Left ventricle myocardium inferior (tissue), 1 donor: ENCODE data around the gene MBNL2. TPM values are rescaled to one million over a fixed set of nuclear protein-coding genes. Genes with fewer than 3 reads are reported as not detected.

Experiments
- DNase-seq: peaks from one replicate; pipeline ENCODE4 v3.0.0-alpha.2; 2020
- H3K27ac ChIP-seq: fragments of 200-600 bp; replicated peaks from 2 replicates; pipeline ENCODE4 v1.8.0; 2021
- H3K27me3 ChIP-seq: fragments of 200-600 bp; 2 replicates; pipeline ENCODE4 v1.8.0; 2021; ENCODE audit warnings: low read depth
- H3K36me3 ChIP-seq: fragments of 200-600 bp; 2 replicates; pipeline ENCODE4 v1.8.0; 2021
- H3K4me1 ChIP-seq: fragments of 200-600 bp; 2 replicates; pipeline ENCODE4 v1.8.0; 2021
- H3K4me3 ChIP-seq: fragments of 200-600 bp; 2 replicates; pipeline ENCODE4 v1.8.0; 2021; ENCODE audit warnings: mild to moderate bottlenecking, moderate library complexity
- H3K9me3 ChIP-seq: fragments of 200-600 bp; replicated peaks from 2 replicates; pipeline ENCODE4 v1.8.0; 2021
- intact Hi-C: fragments of 100-400 bp; cut with micrococcal nuclease; formaldehyde crosslinking; loops from one replicate; pipeline ENCODE4 v1.11.0; 2022
- total RNA-seq: library from RNA; stranded (reverse); fragmentation: NEBNext Ultra II Directional; extraction: Animal tissue kit (Norgen Biotek cat#: 25700); gene quantifications from one replicate; pipeline ENCODE4 v1.2.1, GENCODE V29; 2021
- TF ChIP-seq, protein P1 (sequence below): fragments of 200-600 bp; IDR thresholded peaks from 2 replicates; pipeline ENCODE4 v1.8.0; 2021; ENCODE audit warnings: antibody characterized with exemption, mild to moderate bottlenecking, borderline replicate concordance
- donor health status: DM: no; HTN: yes; CAD: no; lungs with severe emphysema.

MBNL2 gene
- total RNA-seq, 1 donor from 2014 or later: 76.5 TPM

DNA sequence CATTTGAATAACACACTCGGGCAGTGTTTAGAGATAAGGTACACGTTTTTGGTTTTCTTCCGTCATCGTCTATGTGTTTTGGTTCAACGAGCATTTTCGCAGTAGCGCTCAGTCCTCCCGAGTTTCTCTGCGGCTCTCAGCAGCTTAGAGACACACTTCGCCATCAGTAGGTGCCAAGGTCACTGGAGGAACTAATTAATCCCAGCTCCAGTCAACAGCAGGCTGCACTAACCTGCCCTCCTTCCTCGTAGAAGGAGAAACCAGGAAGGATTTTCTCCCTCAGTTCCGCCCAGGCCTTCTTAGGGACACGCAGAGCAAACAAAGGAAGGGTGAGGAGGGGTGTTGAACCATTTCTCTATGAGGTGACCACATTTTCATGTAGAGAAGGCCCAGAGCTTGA, 12.6 kb downstream of the MBNL2 start:
- TF ChIP-seq, protein P1, sequence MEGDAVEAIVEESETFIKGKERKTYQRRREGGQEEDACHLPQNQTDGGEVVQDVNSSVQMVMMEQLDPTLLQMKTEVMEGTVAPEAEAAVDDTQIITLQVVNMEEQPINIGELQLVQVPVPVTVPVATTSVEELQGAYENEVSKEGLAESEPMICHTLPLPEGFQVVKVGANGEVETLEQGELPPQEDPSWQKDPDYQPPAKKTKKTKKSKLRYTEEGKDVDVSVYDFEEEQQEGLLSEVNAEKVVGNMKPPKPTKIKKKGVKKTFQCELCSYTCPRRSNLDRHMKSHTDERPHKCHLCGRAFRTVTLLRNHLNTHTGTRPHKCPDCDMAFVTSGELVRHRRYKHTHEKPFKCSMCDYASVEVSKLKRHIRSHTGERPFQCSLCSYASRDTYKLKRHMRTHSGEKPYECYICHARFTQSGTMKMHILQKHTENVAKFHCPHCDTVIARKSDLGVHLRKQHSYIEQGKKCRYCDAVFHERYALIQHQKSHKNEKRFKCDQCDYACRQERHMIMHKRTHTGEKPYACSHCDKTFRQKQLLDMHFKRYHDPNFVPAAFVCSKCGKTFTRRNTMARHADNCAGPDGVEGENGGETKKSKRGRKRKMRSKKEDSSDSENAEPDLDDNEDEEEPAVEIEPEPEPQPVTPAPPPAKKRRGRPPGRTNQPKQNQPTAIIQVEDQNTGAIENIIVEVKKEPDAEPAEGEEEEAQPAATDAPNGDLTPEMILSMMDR: no peak
- Histone ChIP-seq H3K9me3 (no peaks in the 10 kb centered on the region), H3K36me3 (no peaks in the 10 kb centered on the region), H3K27me3 (no peaks in the 10 kb centered on the region), H3K4me3 (no peak overlapping the region), H3K4me1 (peaks cover 100% of the 10 kb centered on the region), H3K27ac (peak overlapping the region; percentile 85)
- intact Hi-C loops: no loop called here
- DNase-seq: no peak

DNA sequence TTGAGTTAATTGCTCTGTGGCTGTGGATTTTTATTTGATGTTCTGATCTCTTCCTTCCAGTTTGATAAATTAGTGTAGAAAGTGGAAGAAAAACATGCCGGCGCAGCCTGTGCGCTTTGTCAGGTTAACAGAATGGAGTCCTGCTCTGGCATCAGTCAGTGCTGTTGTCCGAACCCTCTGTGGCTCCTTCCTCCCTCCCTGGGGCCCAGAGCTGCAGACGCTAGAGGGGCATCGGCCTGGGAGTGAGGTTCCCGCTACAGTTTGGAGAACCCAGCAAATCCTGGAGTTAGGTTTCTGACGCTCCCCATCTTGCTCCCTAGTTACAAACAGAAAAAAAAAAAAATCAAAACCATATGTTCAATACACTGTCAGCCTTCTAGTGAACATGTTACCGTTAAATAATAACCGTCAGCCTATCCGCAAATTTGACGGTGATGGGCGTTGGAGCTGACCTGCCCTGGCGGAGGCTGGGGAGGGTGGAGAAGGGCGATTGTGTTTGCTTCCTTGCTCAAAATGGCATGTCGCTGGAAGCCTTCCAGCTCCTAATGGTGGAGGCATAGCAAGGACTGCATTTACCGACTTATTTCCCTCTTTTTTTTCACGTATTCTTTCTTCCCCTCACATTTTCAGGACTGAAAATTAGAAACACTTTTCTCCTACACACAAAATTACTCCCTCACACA, 13.6 kb downstream of the MBNL2 start:
- no peaks in the 10 kb centered on the region for H3K36me3 ChIP-seq
- H3K27ac ChIP-seq: peak overlapping the region; percentile 85
- DNase-seq: no peak
- peaks cover 100% of the 10 kb centered on the region for H3K4me1 ChIP-seq
- H3K9me3 ChIP-seq: no peaks in the 10 kb centered on the region
- TF ChIP-seq, protein P1: no peak
- H3K4me3 ChIP-seq: peak overlapping the region; percentile 47
- intact Hi-C loops: no loop called here
- no peaks in the 10 kb centered on the region for H3K27me3 ChIP-seq

DNA sequence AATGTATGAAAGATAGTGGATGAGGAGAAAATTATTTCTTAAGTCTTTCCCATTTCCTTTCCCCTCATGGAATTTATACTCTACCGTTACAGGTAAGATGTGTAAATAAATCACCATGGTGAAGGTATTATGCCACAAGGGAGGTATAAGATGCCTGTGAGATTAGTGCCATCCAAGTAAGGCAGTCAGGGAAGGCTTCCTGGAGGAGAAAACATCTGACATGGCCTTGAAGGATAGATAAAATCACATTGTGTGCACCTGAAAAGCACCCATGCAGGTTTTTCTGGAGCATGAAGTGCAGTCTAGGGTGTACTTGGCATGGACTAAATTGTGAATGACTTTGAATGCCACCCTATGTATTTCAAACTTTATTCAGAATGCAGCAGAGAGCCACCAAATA, 15.3 kb downstream of the MBNL2 start:
- no peak for DNase-seq
- Histone ChIP-seq H3K27me3 (no peaks in the 10 kb centered on the region), H3K4me3 (no peak overlapping the region), H3K27ac (peak overlapping the region; percentile 85), H3K9me3 (no peaks in the 10 kb centered on the region), H3K4me1 (peaks cover 100% of the 10 kb centered on the region), H3K36me3 (no peaks in the 10 kb centered on the region)
- intact Hi-C loops: no loop called here
- TF ChIP-seq, protein P1: no peak

DNA sequence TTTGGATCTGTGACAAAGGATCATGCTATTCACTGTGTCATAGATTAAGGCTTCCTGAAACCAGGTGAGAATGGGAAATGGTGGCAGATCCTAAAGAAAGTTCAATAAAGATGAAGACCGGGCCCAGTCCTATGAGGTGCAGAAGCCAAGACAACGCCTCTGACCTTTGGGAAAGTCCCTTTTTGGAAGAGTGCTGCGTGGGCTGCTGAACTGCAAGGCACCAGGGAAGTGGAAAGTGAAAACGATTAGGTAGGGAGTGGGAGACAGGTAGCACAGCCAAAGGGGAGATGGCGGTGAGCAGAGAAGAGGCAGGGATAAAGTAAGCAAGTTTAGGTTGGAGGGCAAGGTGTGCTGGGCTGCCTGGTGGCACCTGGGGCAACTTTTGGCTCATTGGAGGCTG, 16.3 kb downstream of the MBNL2 start:
- Histone ChIP-seq H3K9me3 (no peaks in the 10 kb centered on the region), H3K27me3 (no peaks in the 10 kb centered on the region), H3K36me3 (no peaks in the 10 kb centered on the region), H3K4me3 (no peak overlapping the region), H3K4me1 (peaks cover 100% of the 10 kb centered on the region), H3K27ac (peak overlapping the region; percentile 85)
- no peak for DNase-seq
- TF ChIP-seq, protein P1: no peak
- intact Hi-C loops: no loop called here

DNA sequence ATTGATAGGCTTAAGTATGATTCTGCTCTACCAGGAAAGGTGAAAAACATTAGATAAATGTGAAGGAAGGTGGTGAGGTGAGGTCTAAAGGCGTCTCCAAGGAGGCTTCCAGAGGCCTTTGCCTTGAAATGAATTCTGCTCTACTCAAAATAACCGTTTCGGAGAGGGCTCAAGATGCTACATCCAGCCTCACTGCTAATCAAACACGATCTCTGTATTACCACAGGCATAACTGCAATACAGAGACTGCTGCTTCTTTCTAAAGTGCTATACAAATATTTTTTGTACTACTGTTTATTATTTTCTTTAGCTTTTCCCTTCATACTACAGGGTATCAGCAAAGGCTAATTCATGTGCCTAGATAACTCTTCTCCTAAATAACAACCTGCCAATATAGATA, 16.8 kb downstream of the MBNL2 start:
- Histone ChIP-seq H3K36me3 (no peaks in the 10 kb centered on the region), H3K9me3 (no peaks in the 10 kb centered on the region), H3K4me3 (no peak overlapping the region), H3K27ac (peak overlapping the region; percentile 85), H3K27me3 (no peaks in the 10 kb centered on the region), H3K4me1 (peaks cover 100% of the 10 kb centered on the region)
- intact Hi-C loops: no loop called here
- no peak for DNase-seq
- TF ChIP-seq, protein P1: no peak
